Gastroesophageal sphincter (tissue), 4 donors: ENCODE results near the gene SEMA3F. TPM values are rescaled to one million over a fixed set of nuclear protein-coding genes. Genes with fewer than 3 reads are reported as not detected.

ENCODE experiments used
- ATAC-seq: fragments of 150-250 bp; one replicate; pipeline ENCODE4 v1.9.1; 2016; ENCODE audit warnings: mild to moderate bottlenecking, moderate library complexity
- H3K27ac ChIP-seq, 4 donors: fragments of 200-600 bp; sonication (generic) in 3 of 4; 1 replicate in 3 of 4; 2 replicates in 1 of 4; pipeline ENCODE4 v1.5.1; 2016 to 2019
- H3K27me3 ChIP-seq: fragments of 200-600 bp; sonication (generic); one replicate; pipeline ENCODE4 v1.5.1; 2019
- H3K36me3 ChIP-seq, 2 donors: fragments of 200-600 bp; sonication (generic); one replicate each; pipeline ENCODE4 v1.5.1; 2019; ENCODE audit warnings: control low read depth in 1 of 2
- H3K4me1 ChIP-seq, 3 donors: fragments of 200-600 bp; sonication (generic); 1 replicate in 2 of 3; 2 replicates in 1 of 3; pipeline ENCODE4 v1.5.1; 2016 to 2019; ENCODE audit warnings: control low read depth in 2 of 3
- H3K4me3 ChIP-seq, 2 donors: fragments of 200-600 bp; sonication (generic); one replicate each; pipeline ENCODE4 v1.5.1; 2019; ENCODE audit warnings: mild to moderate bottlenecking in 1 of 2, moderate library complexity in 1 of 2
- H3K9me3 ChIP-seq, 3 donors: fragments of 200-600 bp; sonication (generic); one replicate each; pipeline ENCODE4 v1.5.1; 2017 to 2019; ENCODE audit warnings: control low read depth in 2 of 3
- EP300 ChIP-seq: sonication (generic); formaldehyde crosslinking; IDR thresholded peaks from one replicate; pipeline ENCODE4 v1.6.1; 2017; ENCODE audit warnings: antibody characterized with exemption, mild to moderate bottlenecking
- POLR2A ChIP-seq, 2 donors: fragments of 450-650 bp; IDR thresholded peaks; one replicate each; pipeline ENCODE4 v1.6.1; 2017; ENCODE audit warnings: antibody characterized with exemption in 2 of 2, mild to moderate bottlenecking in 2 of 2, moderate library complexity in 1 of 2
- POLR2AphosphoS5 ChIP-seq: sonication (generic); formaldehyde crosslinking; IDR thresholded peaks from one replicate; pipeline ENCODE4 v1.6.1; 2017; ENCODE audit warnings: antibody characterized with exemption
- WGBS, 2 donors: methylation state at CpG; one replicate each; pipeline ENCODE4 v1.1.5; 2018; ENCODE audit warnings: low coverage in 1 of 2; 5-methylcytosine and 5-hydroxymethylcytosine counted together
- total RNA-seq, 4 donors: library from RNA; depleted of rRNA; stranded (reverse); fragments of >200 nt; gene quantifications; one replicate each; pipeline ENCODE4 v1.1.0, GENCODE V29; 2016
- TF ChIP-seq, protein P1 (sequence below), 4 experiments: fragments of 200-600 bp in 2 of 4; fragments of 450-650 bp in 2 of 4; sonication (generic) in 1 of 4; IDR thresholded peaks; one replicate each; pipeline ENCODE4 v1.5.1; 2017 to 2019; ENCODE audit warnings: antibody characterized with exemption in 4 of 4, mild to moderate bottlenecking in 2 of 4, moderate library complexity in 2 of 4

SEMA3F gene
- total RNA-seq, 4 donors from 2014 or later: 6.7 to 33.5 (median 16.3) TPM

DNA sequence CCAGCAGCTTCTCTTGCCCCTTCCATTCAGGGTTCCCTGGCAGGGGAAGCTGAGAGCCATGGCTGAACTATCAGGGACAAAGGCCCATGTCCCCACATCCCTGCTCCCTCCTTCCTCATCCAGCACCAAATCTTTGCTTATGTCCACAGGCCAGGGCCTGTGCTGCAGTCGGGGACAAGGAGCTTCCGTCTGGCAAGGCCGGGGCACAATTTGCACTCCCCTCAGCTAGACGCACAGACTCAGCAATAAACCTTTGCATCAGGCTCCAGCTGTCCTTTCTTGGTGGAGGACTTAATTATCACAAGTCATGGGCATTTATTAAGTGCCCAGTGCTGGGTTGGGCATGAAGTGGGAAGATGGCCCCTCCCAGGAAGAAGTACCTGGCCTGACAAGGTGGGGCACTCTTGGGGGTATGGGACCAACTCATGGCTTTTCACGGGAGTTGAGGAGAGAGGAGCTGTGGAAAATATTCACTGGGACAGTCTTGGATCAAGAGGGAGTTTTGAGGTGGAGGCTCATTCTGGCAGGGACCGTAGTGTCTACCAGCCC is 41.2 kb downstream of the SEMA3F start:
- Histone ChIP-seq H3K27ac (no peak overlapping the region), H3K36me3 (no peaks in the 10 kb centered on the region), H3K9me3 (no peaks in the 10 kb centered on the region), H3K27me3 (peaks cover 85% of the 10 kb centered on the region), H3K4me3 (no peak overlapping the region), H3K4me1 (peaks cover 0 to 28% (median 15%) of the 10 kb centered on the region in 3 donors)
- ATAC-seq: no peak
- TF ChIP-seq POLR2AphosphoS5: no peak
- TF ChIP-seq, protein P1, sequence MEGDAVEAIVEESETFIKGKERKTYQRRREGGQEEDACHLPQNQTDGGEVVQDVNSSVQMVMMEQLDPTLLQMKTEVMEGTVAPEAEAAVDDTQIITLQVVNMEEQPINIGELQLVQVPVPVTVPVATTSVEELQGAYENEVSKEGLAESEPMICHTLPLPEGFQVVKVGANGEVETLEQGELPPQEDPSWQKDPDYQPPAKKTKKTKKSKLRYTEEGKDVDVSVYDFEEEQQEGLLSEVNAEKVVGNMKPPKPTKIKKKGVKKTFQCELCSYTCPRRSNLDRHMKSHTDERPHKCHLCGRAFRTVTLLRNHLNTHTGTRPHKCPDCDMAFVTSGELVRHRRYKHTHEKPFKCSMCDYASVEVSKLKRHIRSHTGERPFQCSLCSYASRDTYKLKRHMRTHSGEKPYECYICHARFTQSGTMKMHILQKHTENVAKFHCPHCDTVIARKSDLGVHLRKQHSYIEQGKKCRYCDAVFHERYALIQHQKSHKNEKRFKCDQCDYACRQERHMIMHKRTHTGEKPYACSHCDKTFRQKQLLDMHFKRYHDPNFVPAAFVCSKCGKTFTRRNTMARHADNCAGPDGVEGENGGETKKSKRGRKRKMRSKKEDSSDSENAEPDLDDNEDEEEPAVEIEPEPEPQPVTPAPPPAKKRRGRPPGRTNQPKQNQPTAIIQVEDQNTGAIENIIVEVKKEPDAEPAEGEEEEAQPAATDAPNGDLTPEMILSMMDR (IDR thresholded peaks at IDR 0.05): no peak
- no peak for TF ChIP-seq POLR2A (IDR thresholded peaks at IDR 0.05)
- no peak for TF ChIP-seq EP300
- 46 to 60% methylated on average over 1 to 4 of the region's 6 CpGs for WGBS, 2 donors

DNA sequence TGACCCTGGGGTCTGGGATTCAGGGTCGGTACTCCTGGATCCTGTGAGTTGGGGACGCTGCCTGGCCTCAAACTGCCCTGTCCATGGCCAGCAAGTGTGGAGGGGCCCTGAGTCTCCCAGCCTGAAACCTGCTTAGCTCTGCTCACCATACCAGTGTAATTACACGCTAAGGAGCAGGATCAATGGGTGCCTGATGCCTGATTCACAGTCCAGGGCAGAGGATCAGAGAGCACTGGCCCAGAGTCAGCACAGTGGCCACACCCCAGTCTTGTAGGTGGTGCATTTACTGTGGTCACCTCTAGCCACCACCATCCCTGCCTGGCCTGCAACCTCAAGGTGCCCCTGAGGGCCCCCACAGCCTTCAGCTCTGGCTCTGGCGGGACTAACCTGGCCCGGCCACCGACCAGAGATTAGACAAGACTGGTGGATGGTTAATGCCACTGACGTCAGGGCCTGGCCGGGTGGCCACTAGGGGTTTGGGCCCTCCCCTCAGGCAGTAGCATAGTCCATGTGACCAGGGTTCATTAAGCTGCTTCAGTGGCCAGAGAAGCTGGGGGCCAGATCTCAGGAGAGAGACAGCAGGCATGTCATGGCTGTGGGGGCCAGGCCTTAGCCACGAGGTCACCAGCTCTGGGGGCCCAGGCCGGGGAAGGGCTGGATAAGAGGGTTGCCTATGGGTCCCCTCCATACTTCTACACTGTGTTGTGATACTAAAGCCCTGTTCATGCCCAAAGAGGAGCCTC is 46.6 kb downstream of the SEMA3F start:
- no peak for TF ChIP-seq POLR2AphosphoS5
- TF ChIP-seq POLR2A (IDR thresholded peaks at IDR 0.05): no peak
- TF ChIP-seq, protein P1 (IDR thresholded peaks at IDR 0.05): no peak
- TF ChIP-seq EP300: no peak
- peaks cover 87% of the 10 kb centered on the region for H3K27me3 ChIP-seq
- peaks cover 0 to 18% (median 13%) of the 10 kb centered on the region in 3 donors for H3K4me1 ChIP-seq
- no peaks in the 10 kb centered on the region for H3K9me3 ChIP-seq
- ATAC-seq: no peak
- WGBS, 2 donors: 94% methylated on average over 2 of the region's 10 CpGs; no CpG with 5 or more reads in 1 of the 2 donors
- H3K36me3 ChIP-seq: no peaks in the 10 kb centered on the region
- H3K4me3 ChIP-seq: no peak overlapping the region
- no peak overlapping the region for H3K27ac ChIP-seq

DNA sequence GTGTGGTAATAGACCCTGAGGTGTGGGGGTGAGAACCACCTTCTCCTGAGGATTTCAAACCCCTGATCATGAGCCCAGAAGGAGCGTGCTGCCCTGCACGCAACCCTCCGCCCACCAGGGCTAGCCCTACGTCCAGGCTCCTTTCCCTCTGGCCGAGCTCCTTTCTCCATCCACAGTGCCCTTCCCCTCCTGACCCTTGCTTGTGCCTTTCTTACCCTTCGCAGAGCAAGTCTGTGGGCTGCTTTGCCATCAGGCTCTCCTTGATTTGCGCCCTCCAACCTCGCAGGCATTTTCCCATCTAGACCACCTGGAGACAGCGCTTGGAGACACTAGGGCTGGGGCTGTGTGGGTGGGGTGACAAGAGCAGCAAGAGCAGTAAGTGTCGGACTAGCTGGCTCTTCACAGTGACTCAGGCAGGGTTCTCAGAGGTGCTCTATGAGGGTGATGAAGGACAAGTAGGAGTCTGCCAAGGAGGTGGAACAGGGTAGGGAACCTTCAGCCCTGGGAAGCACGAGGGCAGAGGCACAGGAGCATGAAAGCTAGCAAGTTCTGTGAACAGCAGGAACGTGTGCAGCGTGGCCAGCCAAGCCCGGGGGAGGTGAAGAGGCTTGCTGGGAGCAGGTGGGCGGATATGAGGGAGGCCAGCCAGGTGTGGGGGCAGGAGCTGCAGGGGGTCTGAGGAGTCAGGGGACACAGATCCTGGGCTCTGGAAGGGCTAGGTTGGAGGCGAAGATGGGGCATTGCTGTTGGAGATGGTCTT is 47.4 kb downstream of the SEMA3F start:
- TF ChIP-seq, protein P1 (IDR thresholded peaks at IDR 0.05): no peak
- no peak for TF ChIP-seq POLR2AphosphoS5
- no peak for TF ChIP-seq EP300
- no peak for TF ChIP-seq POLR2A (IDR thresholded peaks at IDR 0.05)
- WGBS, 2 donors: 81 to 100% methylated on average over 3 to 11 of the region's 16 CpGs
- Histone ChIP-seq H3K27ac (no peak overlapping the region), H3K4me3 (no peak overlapping the region), H3K9me3 (no peaks in the 10 kb centered on the region), H3K4me1 (peaks cover 0 to 18% (median 13%) of the 10 kb centered on the region in 3 donors), H3K27me3 (peaks cover 92% of the 10 kb centered on the region), H3K36me3 (no peaks in the 10 kb centered on the region)
- ATAC-seq: no peak

DNA sequence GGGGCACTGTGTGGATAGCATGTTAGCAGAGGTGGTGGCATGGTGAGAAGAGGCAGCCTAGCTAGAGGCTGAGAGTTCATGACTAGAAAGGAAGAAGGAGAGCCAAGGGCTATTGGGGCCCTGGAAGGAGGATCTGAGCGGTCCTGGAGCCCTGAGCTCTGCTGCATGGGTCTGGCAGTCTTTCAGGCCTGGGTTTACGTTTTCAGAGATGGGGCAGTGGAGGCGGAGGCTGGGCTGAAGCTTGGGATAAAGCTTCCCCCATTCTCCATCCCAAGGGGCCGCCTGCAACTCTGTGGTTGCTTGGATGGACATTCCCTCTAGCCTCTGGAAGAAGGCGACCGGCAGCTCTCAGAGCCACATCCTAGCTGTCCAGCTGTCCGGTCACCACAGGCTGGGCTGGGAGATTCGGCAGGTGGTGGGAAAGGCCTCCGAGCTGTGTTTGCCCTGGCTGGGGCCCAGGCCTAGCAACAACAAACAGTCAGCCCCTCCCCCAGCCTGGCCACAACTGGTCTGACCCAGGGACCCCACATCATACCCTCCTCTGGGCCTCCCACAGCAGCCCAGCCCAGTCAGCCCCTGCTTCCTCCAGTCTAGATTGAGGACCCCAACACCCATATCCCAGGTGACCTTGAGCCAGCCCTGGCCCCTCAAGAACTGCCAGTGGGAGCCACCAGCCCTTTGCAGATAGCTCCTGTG is 48.1 kb downstream of the SEMA3F start:
- Histone ChIP-seq H3K4me1 (peaks cover 0 to 18% (median 13%) of the 10 kb centered on the region in 3 donors), H3K4me3 (no peak overlapping the region), H3K9me3 (no peaks in the 10 kb centered on the region), H3K27ac (no peak overlapping the region), H3K27me3 (peaks cover 85% of the 10 kb centered on the region), H3K36me3 (no peaks in the 10 kb centered on the region)
- no peak for TF ChIP-seq POLR2A (IDR thresholded peaks at IDR 0.05)
- no peak for TF ChIP-seq EP300
- TF ChIP-seq POLR2AphosphoS5: no peak
- TF ChIP-seq, protein P1 (IDR thresholded peaks at IDR 0.05): no peak
- ATAC-seq: no peak
- 50 to 60% methylated on average over 2 to 3 of the region's 9 CpGs for WGBS, 2 donors
